Measurements from ENCODE around the gene SERBP1.
A peak's percentile ranks its signal among the peaks of the same experiment; 100 is the strongest.

Gene SERBP1

GRCh38 chr1:67408148-67408547 is 22.1 kb downstream of the SERBP1 start:
- no peak overlapping the region for H4K12ac ChIP-seq (ENCODE audit: low read depth, low read length)
- no peak overlapping the region for H4K91ac ChIP-seq (ENCODE audit: low read depth, low read length)
- H3K9me3 ChIP-seq (ENCODE audit: insufficient read depth, low read depth, low read length), result no peaks in the 10 kb centered on the region
- peaks cover 5 to 9% of the 10 kb centered on the region in 2 experiments for H3K36me3 ChIP-seq (ENCODE audit: control insufficient read depth in 1 of 2, insufficient read depth in 2 of 2, low read length in 2 of 2)
- no peak overlapping the region for H3K14ac ChIP-seq (ENCODE audit: low read length)
- H3K4me1 ChIP-seq (ENCODE audit: control insufficient read depth in 1 of 2, insufficient read depth in 2 of 2, low read length in 2 of 2), result no peaks in the 10 kb centered on the region
- H3K4ac ChIP-seq (ENCODE audit: low read depth, low read length), result no peak overlapping the region
- no peaks in the 10 kb centered on the region for H3K79me1 ChIP-seq (ENCODE audit: low read length)
- no peak overlapping the region for H2BK12ac ChIP-seq (ENCODE audit: low read length)
- DNase-seq, result no peak
- no peak overlapping the region for H2AK5ac ChIP-seq (ENCODE audit: low read length)
- no peaks in the 10 kb centered on the region for H3K27me3 ChIP-seq (ENCODE audit: insufficient read depth, low read length)
- H3K9ac ChIP-seq (ENCODE audit: low read length), result no peak overlapping the region
- no peak overlapping the region for H2BK120ac ChIP-seq (ENCODE audit: insufficient read depth, low read length, poor library complexity)
- H3K79me2 ChIP-seq (ENCODE audit: control insufficient read depth, insufficient read depth, low read length, poor library complexity), result no peaks in the 10 kb centered on the region
- no peak overlapping the region for H3K4me2 ChIP-seq (ENCODE audit: low read length)
- WGBS (ENCODE audit: extremely low coverage, insufficient coverage, insufficient read length), result no CpG with 5 or more reads among the region's 1 CpG
- no peak overlapping the region for H2BK5ac ChIP-seq (ENCODE audit: low read depth, low read length, poor library complexity)
- H2AFZ ChIP-seq (ENCODE audit: insufficient read depth, low read length, poor library complexity), result no peak overlapping the region
- H3K27ac ChIP-seq (ENCODE audit: low read depth, low read length), result no peak overlapping the region
- H3K18ac ChIP-seq (ENCODE audit: low read length), result no peak overlapping the region
- H3K23ac ChIP-seq (ENCODE audit: low read length), result no peak overlapping the region
- no peak overlapping the region for H4K8ac ChIP-seq (ENCODE audit: low read depth, low read length)
- no peak overlapping the region for H3K4me3 ChIP-seq (ENCODE audit: low read depth, low read length)

GRCh38 chr1:67407498-67407897 is 22.7 kb downstream of the SERBP1 start:
- H2AFZ ChIP-seq (ENCODE audit: insufficient read depth, low read length, poor library complexity), result no peak overlapping the region
- H3K9me3 ChIP-seq (ENCODE audit: insufficient read depth, low read depth, low read length), result no peaks in the 10 kb centered on the region
- no peak overlapping the region for H3K4me3 ChIP-seq (ENCODE audit: low read depth, low read length)
- H3K79me1 ChIP-seq (ENCODE audit: low read length), result no peaks in the 10 kb centered on the region
- H3K18ac ChIP-seq (ENCODE audit: low read length), result no peak overlapping the region
- no peaks in the 10 kb centered on the region for H3K4me1 ChIP-seq (ENCODE audit: control insufficient read depth in 1 of 2, insufficient read depth in 2 of 2, low read length in 2 of 2)
- no peak overlapping the region for H4K91ac ChIP-seq (ENCODE audit: low read depth, low read length)
- DNase-seq, result peak; percentile 67 to 90
- H3K4me2 ChIP-seq (ENCODE audit: low read length), result no peak overlapping the region
- no peaks in the 10 kb centered on the region for H3K27me3 ChIP-seq (ENCODE audit: insufficient read depth, low read length)
- H2AK5ac ChIP-seq (ENCODE audit: low read length), result no peak overlapping the region
- H3K36me3 ChIP-seq (ENCODE audit: control insufficient read depth in 1 of 2, insufficient read depth in 2 of 2, low read length in 2 of 2), result peaks cover 3 to 8% of the 10 kb centered on the region in 2 experiments
- H2BK120ac ChIP-seq (ENCODE audit: insufficient read depth, low read length, poor library complexity), result no peak overlapping the region
- WGBS (ENCODE audit: extremely low coverage, insufficient coverage, insufficient read length), result no CpG with 5 or more reads among the region's 5 CpGs
- no peak overlapping the region for H4K12ac ChIP-seq (ENCODE audit: low read depth, low read length)
- H4K8ac ChIP-seq (ENCODE audit: low read depth, low read length), result no peak overlapping the region
- H2BK5ac ChIP-seq (ENCODE audit: low read depth, low read length, poor library complexity), result no peak overlapping the region
- no peaks in the 10 kb centered on the region for H3K79me2 ChIP-seq (ENCODE audit: control insufficient read depth, insufficient read depth, low read length, poor library complexity)
- H3K9ac ChIP-seq (ENCODE audit: low read length), result no peak overlapping the region
- no peak overlapping the region for H3K4ac ChIP-seq (ENCODE audit: low read depth, low read length)
- H2BK12ac ChIP-seq (ENCODE audit: low read length), result no peak overlapping the region
- H3K27ac ChIP-seq (ENCODE audit: low read depth, low read length), result no peak overlapping the region
- H3K23ac ChIP-seq (ENCODE audit: low read length), result no peak overlapping the region
- no peak overlapping the region for H3K14ac ChIP-seq (ENCODE audit: low read length)

GRCh38 chr1:67405473-67406245 is 24.5 kb downstream of the SERBP1 start:
- no peak overlapping the region for H2BK5ac ChIP-seq (ENCODE audit: low read depth, low read length, poor library complexity)
- H3K4me3 ChIP-seq (ENCODE audit: low read depth, low read length), result no peak overlapping the region
- whole genome bisulfite sequencing (ENCODE audit: extremely low coverage, insufficient coverage, insufficient read length), result no CpG with 5 or more reads among the region's 3 CpGs

GRCh38 chr1:67404212-67404620 is 26.0 kb downstream of the SERBP1 start:
- H2AK5ac ChIP-seq (ENCODE audit: low read length), result no peak overlapping the region
- H4K8ac ChIP-seq (ENCODE audit: low read depth, low read length), result no peak overlapping the region
- H3K23ac ChIP-seq (ENCODE audit: low read length), result no peak overlapping the region
- H3K4ac ChIP-seq (ENCODE audit: low read depth, low read length), result no peak overlapping the region
- no peak overlapping the region for H2BK120ac ChIP-seq (ENCODE audit: insufficient read depth, low read length, poor library complexity)
- no peaks in the 10 kb centered on the region for H3K27me3 ChIP-seq (ENCODE audit: insufficient read depth, low read length)
- H3K9ac ChIP-seq (ENCODE audit: low read length), result no peak overlapping the region
- no peak overlapping the region for H4K12ac ChIP-seq (ENCODE audit: low read depth, low read length)
- H3K79me1 ChIP-seq (ENCODE audit: low read length), result no peaks in the 10 kb centered on the region
- no peak overlapping the region for H2BK12ac ChIP-seq (ENCODE audit: low read length)
- H2BK5ac ChIP-seq (ENCODE audit: low read depth, low read length, poor library complexity), result no peak overlapping the region
- H3K27ac ChIP-seq (ENCODE audit: low read depth, low read length), result no peak overlapping the region
- peaks cover 3 to 7% of the 10 kb centered on the region in 2 experiments for H3K36me3 ChIP-seq (ENCODE audit: control insufficient read depth in 1 of 2, insufficient read depth in 2 of 2, low read length in 2 of 2)
- no peak overlapping the region for H4K91ac ChIP-seq (ENCODE audit: low read depth, low read length)
- WGBS (ENCODE audit: extremely low coverage, insufficient coverage, insufficient read length), result no CpG with 5 or more reads among the region's 5 CpGs
- no peaks in the 10 kb centered on the region for H3K79me2 ChIP-seq (ENCODE audit: control insufficient read depth, insufficient read depth, low read length, poor library complexity)
- H2AFZ ChIP-seq (ENCODE audit: insufficient read depth, low read length, poor library complexity), result no peak overlapping the region
- no peaks in the 10 kb centered on the region for H3K4me1 ChIP-seq (ENCODE audit: control insufficient read depth in 1 of 2, insufficient read depth in 2 of 2, low read length in 2 of 2)
- H3K14ac ChIP-seq (ENCODE audit: low read length), result no peak overlapping the region
- H3K9me3 ChIP-seq (ENCODE audit: insufficient read depth, low read depth, low read length), result no peaks in the 10 kb centered on the region
- peak in 1 of 2 donors; percentile 7 for DNase-seq
- no peak overlapping the region for H3K4me3 ChIP-seq (ENCODE audit: low read depth, low read length)
- no peak overlapping the region for H3K18ac ChIP-seq (ENCODE audit: low read length)
- no peak overlapping the region for H3K4me2 ChIP-seq (ENCODE audit: low read length)

More at GRCh38 chr1:67405473-67406245, 24.5 kb downstream of the SERBP1 start:
- H3K9ac ChIP-seq (ENCODE audit: low read length), result no peak overlapping the region
- H3K36me3 ChIP-seq (ENCODE audit: control insufficient read depth in 1 of 2, insufficient read depth in 2 of 2, low read length in 2 of 2), result peaks cover 3 to 8% of the 10 kb centered on the region in 2 experiments
- no peak for DNase-seq
- H4K12ac ChIP-seq (ENCODE audit: low read depth, low read length), result no peak overlapping the region
- no peak overlapping the region for H3K18ac ChIP-seq (ENCODE audit: low read length)
- H2BK12ac ChIP-seq (ENCODE audit: low read length), result no peak overlapping the region
- H3K27me3 ChIP-seq (ENCODE audit: insufficient read depth, low read length), result no peaks in the 10 kb centered on the region
- no peaks in the 10 kb centered on the region for H3K9me3 ChIP-seq (ENCODE audit: insufficient read depth, low read depth, low read length)
- H2AFZ ChIP-seq (ENCODE audit: insufficient read depth, low read length, poor library complexity), result no peak overlapping the region
- H3K27ac ChIP-seq (ENCODE audit: low read depth, low read length), result no peak overlapping the region
- H3K4ac ChIP-seq (ENCODE audit: low read depth, low read length), result no peak overlapping the region
- no peak overlapping the region for H2AK5ac ChIP-seq (ENCODE audit: low read length)
- H3K4me1 ChIP-seq (ENCODE audit: control insufficient read depth in 1 of 2, insufficient read depth in 2 of 2, low read length in 2 of 2), result no peaks in the 10 kb centered on the region
- H3K23ac ChIP-seq (ENCODE audit: low read length), result no peak overlapping the region
- no peak overlapping the region for H4K8ac ChIP-seq (ENCODE audit: low read depth, low read length)
- H3K79me1 ChIP-seq (ENCODE audit: low read length), result no peaks in the 10 kb centered on the region
- H3K14ac ChIP-seq (ENCODE audit: low read length), result no peak overlapping the region
- H4K91ac ChIP-seq (ENCODE audit: low read depth, low read length), result no peak overlapping the region
- H2BK120ac ChIP-seq (ENCODE audit: insufficient read depth, low read length, poor library complexity), result no peak overlapping the region
- H3K4me2 ChIP-seq (ENCODE audit: low read length), result no peak overlapping the region
- no peaks in the 10 kb centered on the region for H3K79me2 ChIP-seq (ENCODE audit: control insufficient read depth, insufficient read depth, low read length, poor library complexity)

Measured in trophoblast cell (in vitro differentiated cells and primary cell).